GM23338 (cell line): Measurements from ENCODE around the gene PCBP3. TPM values are rescaled to one million over a fixed set of nuclear protein-coding genes. Genes with fewer than 3 reads are reported as not detected.

Source experiments
- ATAC-seq: fragments of 200-7000 bp; cut with Tn5 transposase; 3 replicates; pipeline ENCODE4 v1.9.1; 2020
- DNase-seq: peaks from one replicate; pipeline ENCODE4 v3.0.0-alpha.2; 2015; ENCODE audit warnings: low spot score
- H2AFZ ChIP-seq: fragments of 200-600 bp; sonication (generic); 2 replicates; pipeline ENCODE4 v1.8.0; 2016; ENCODE audit warnings: antibody characterized with exemption, mild to moderate bottlenecking, moderate library complexity
- H3F3A ChIP-seq: fragments of 200-600 bp; sonication (generic); replicated peaks from 2 replicates; pipeline ENCODE4 v1.8.0; 2017; ENCODE audit warnings: antibody characterized with exemption, mixed run types, low read depth
- H3K27ac ChIP-seq: fragments of 200-600 bp; sonication (generic); 2 replicates; pipeline ENCODE4 v1.6.1; 2016; ENCODE audit warnings: low read depth
- H3K27me3 ChIP-seq: fragments of 200-600 bp; sonication (generic); 2 replicates; pipeline ENCODE4 v1.8.0; 2016; ENCODE audit warnings: mild to moderate bottlenecking, mixed run types, moderate library complexity; ENCODE audit not compliant: insufficient read depth
- H3K36me3 ChIP-seq: fragments of 200-600 bp; sonication (generic); 2 replicates; pipeline ENCODE4 v1.8.0; 2016; ENCODE audit warnings: mild to moderate bottlenecking; ENCODE audit not compliant: insufficient read depth
- H3K4me1 ChIP-seq: fragments of 200-600 bp; sonication (generic); 2 replicates; pipeline ENCODE4 v1.8.0; 2016; ENCODE audit warnings: mild to moderate bottlenecking, moderate library complexity; ENCODE audit not compliant: insufficient read depth
- H3K4me2 ChIP-seq: fragments of 200-600 bp; sonication (generic); 2 replicates; pipeline ENCODE4 v1.7.1; 2017; ENCODE audit warnings: mixed run types
- H3K4me3 ChIP-seq: fragments of 200-600 bp; sonication (generic); 2 replicates; pipeline ENCODE4 v1.6.1; 2016; ENCODE audit warnings: mixed run types
- H3K79me2 ChIP-seq: fragments of 200-600 bp; sonication (generic); replicated peaks from 2 replicates; pipeline ENCODE4 v1.8.0; 2017; ENCODE audit warnings: mild to moderate bottlenecking; ENCODE audit not compliant: insufficient read depth
- H3K9me2 ChIP-seq: fragments of 200-600 bp; sonication (generic); 2 replicates; pipeline ENCODE4 v1.8.0; 2017; ENCODE audit not compliant: insufficient read depth
- H4K20me1 ChIP-seq: fragments of 200-600 bp; sonication (generic); replicated peaks from 2 replicates; pipeline ENCODE4 v1.8.0; 2017; ENCODE audit warnings: mild to moderate bottlenecking; ENCODE audit not compliant: insufficient read depth
- H3K27ac Mint-ChIP-seq: 2 replicates; pipeline ENCODE4 v1.8.0; 2020; ENCODE audit warnings: inconsistent platforms, mild to moderate bottlenecking, moderate library complexity, mixed read lengths
- H3K27me3 Mint-ChIP-seq: 3 replicates; pipeline ENCODE4 v1.8.0; 2022; ENCODE audit warnings: low read depth, mild to moderate bottlenecking, moderate library complexity, mixed read lengths, inconsistent platforms; ENCODE audit not compliant: insufficient read depth, poor library complexity
- H3K36me3 Mint-ChIP-seq: 3 replicates; pipeline ENCODE4 v1.8.0; 2021; ENCODE audit warnings: low read depth, mild to moderate bottlenecking, inconsistent platforms, moderate library complexity, mixed read lengths
- H3K4me1 Mint-ChIP-seq: 3 replicates; pipeline ENCODE4 v1.8.0; 2020; ENCODE audit warnings: mild to moderate bottlenecking, inconsistent platforms, mixed read lengths
- H3K4me3 Mint-ChIP-seq: 3 replicates; pipeline ENCODE4 v1.8.0; 2021; ENCODE audit warnings: moderate library complexity, mild to moderate bottlenecking, inconsistent platforms, mixed read lengths
- H3K9me3 Mint-ChIP-seq: 3 replicates; pipeline ENCODE4 v1.8.0; 2020; ENCODE audit warnings: moderate library complexity, mild to moderate bottlenecking, inconsistent platforms, mixed read lengths
- EZH2 ChIP-seq: fragments of 200-600 bp; sonication (generic); IDR thresholded peaks from one replicate; pipeline ENCODE4 v1.8.0; 2017; ENCODE audit warnings: antibody characterized with exemption, mild to moderate bottlenecking, low read depth; ENCODE audit not compliant: unreplicated experiment
- EZH2phosphoT487 ChIP-seq: fragments of 200-600 bp; sonication (generic); IDR thresholded peaks from one replicate; pipeline ENCODE4 v1.8.1; 2018; ENCODE audit warnings: antibody characterized with exemption; ENCODE audit not compliant: unreplicated experiment
- POLR2AphosphoS5 ChIP-seq: IDR thresholded peaks from 2 replicates; pipeline ENCODE4 v1.6.1; 2016; ENCODE audit warnings: antibody characterized with exemption, low read depth
- ZNF331 ChIP-seq: fragments of 250-450 bp; sonication (Bioruptor Pico); IDR thresholded peaks from 2 replicates; pipeline ENCODE4 v1.5.0; 2020; ENCODE audit warnings: low read depth, mild to moderate bottlenecking, moderate library complexity
- polyA plus RNA-seq: library from polyadenylated mRNA; unstranded; fragments of >200 nt; fragmentation: Nextera tagmentation; extraction: Ambion mirVana; gene quantifications from 2 replicates; pipeline ENCODE4 v1.2.1, GENCODE V29; 2016
- total RNA-seq: library from RNA; depleted of rRNA; stranded (reverse); fragments of >200 nt; shearing (Covaris generic); gene quantifications from 2 replicates; pipeline ENCODE4 v1.2.3, GENCODE V29; 2014
- TF ChIP-seq, protein P1 (sequence below): IDR thresholded peaks from 2 replicates; pipeline ENCODE4 v1.6.1; 2016; ENCODE audit warnings: antibody characterized with exemption
- TF ChIP-seq, protein P2 (sequence below): IDR thresholded peaks from one replicate; pipeline ENCODE4 v1.6.1; 2018; ENCODE audit warnings: antibody characterized with exemption; ENCODE audit not compliant: unreplicated experiment

The PCBP3 gene
- total and polyA plus RNA-seq, 2 experiments from 2014 or later: 7.1 to 9.1 TPM

DNA sequence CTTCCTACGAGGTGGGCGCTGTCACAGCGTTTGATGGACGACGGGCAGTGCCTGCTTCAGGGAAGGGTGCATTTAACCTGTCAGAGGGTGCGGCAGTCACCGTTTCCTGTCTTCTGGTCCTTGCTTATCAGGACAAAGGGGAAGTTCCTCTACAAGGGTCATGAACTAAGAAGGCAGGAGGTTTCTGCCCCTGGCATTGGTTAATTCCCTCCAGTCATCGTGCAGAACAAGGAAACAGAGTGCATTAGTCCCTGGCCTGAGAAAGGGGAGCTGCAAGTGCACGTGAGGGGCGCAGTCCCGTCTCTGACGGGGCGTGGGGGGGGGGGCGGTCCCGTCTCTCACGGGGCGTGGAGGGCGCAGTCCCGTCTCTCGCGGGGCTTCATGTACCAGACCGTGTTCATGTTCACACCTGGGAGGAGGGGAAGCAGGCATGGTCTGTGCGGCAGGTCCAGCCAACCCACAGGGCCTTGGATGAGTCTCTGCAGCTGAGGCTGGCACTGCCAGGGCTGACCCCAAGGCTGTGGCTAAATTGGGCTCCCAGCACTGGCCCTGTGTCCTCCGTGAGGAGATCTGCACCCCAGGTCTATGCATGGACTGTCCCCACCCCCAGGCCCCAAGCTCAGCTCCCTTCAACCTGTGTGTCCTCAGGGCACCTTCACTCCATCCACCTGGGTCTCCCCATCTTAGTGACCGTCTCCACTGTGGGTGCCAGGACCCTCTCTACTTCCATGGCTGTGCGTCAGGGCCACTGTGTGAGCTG lies 248.8 kb downstream of the PCBP3 start:
- Histone ChIP-seq H3F3A (no peaks in the 10 kb centered on the region), H3K4me1 (no peaks in the 10 kb centered on the region), H3K79me2 (no peaks in the 10 kb centered on the region), H3K4me3 (no peak overlapping the region), H3K27ac (no peak overlapping the region), H2AFZ (no peak overlapping the region), H3K27me3 (no peaks in the 10 kb centered on the region), H3K9me2 (no peaks in the 10 kb centered on the region), H3K36me3 (no peaks in the 10 kb centered on the region), H3K4me2 (no peak overlapping the region), H4K20me1 (no peaks in the 10 kb centered on the region)
- peaks cover 10% of the 10 kb centered on the region for H3K27me3 Mint-ChIP-seq
- no peaks in the 10 kb centered on the region; the same call in 2 of the 3 replicates for H3K36me3 Mint-ChIP-seq
- peaks cover 2% of the 10 kb centered on the region; the same call in 1 of the 3 replicates for H3K4me1 Mint-ChIP-seq
- TF ChIP-seq EZH2phosphoT487: no peak
- TF ChIP-seq, protein P1, sequence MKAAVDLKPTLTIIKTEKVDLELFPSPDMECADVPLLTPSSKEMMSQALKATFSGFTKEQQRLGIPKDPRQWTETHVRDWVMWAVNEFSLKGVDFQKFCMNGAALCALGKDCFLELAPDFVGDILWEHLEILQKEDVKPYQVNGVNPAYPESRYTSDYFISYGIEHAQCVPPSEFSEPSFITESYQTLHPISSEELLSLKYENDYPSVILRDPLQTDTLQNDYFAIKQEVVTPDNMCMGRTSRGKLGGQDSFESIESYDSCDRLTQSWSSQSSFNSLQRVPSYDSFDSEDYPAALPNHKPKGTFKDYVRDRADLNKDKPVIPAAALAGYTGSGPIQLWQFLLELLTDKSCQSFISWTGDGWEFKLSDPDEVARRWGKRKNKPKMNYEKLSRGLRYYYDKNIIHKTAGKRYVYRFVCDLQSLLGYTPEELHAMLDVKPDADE: no peak
- no peak for TF ChIP-seq POLR2AphosphoS5
- TF ChIP-seq, protein P2, sequence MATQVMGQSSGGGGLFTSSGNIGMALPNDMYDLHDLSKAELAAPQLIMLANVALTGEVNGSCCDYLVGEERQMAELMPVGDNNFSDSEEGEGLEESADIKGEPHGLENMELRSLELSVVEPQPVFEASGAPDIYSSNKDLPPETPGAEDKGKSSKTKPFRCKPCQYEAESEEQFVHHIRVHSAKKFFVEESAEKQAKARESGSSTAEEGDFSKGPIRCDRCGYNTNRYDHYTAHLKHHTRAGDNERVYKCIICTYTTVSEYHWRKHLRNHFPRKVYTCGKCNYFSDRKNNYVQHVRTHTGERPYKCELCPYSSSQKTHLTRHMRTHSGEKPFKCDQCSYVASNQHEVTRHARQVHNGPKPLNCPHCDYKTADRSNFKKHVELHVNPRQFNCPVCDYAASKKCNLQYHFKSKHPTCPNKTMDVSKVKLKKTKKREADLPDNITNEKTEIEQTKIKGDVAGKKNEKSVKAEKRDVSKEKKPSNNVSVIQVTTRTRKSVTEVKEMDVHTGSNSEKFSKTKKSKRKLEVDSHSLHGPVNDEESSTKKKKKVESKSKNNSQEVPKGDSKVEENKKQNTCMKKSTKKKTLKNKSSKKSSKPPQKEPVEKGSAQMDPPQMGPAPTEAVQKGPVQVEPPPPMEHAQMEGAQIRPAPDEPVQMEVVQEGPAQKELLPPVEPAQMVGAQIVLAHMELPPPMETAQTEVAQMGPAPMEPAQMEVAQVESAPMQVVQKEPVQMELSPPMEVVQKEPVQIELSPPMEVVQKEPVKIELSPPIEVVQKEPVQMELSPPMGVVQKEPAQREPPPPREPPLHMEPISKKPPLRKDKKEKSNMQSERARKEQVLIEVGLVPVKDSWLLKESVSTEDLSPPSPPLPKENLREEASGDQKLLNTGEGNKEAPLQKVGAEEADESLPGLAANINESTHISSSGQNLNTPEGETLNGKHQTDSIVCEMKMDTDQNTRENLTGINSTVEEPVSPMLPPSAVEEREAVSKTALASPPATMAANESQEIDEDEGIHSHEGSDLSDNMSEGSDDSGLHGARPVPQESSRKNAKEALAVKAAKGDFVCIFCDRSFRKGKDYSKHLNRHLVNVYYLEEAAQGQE: no peak
- no peak for TF ChIP-seq EZH2
- H3K4me3 Mint-ChIP-seq: no peak overlapping the region
- no peak for ATAC-seq
- no peak overlapping the region for H3K27ac Mint-ChIP-seq
- no peak for DNase-seq
- H3K9me3 Mint-ChIP-seq: no peaks in the 10 kb centered on the region

DNA sequence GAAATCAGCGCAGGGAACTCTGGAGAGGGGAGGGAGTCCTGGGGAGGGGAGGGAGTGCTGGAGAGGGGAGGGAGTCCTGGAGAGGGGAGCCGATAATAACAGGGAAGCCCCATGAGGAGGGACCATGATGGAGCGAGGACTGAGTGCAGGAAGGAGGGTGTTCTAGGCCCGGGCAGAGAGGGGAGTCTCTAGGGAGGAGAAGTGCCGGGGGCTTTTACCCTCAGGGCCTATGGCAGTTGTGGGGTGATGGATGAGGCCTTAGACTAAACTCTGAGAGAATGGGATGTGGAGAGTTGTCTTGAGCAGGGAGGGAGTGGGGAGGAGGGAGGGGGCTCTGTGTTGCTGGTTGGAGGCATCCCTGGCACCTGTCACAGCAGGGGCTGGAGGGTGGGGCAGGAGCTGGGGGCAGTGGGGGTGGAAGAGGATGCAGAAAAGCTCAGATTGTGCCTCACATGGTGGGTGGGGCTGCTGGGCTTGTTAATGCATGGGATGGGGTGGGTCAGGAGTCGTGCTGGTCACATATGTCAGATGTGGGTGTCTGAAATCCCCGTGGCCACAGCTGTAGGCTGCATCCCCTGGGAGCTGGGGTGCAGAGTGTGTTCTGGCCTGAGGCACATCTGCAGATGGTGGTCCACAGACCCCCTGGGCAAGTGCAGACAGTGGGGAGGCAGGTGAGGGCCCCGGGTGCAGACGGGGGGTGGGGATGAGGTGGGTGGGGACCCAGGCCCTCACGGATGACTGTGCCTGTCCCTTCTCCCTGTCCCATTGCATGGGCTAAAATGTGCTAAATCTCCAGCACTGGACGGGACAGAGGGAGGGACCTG lies 249.6 kb downstream of the PCBP3 start:
- DNase-seq (no peak), ATAC-seq (no peak)
- Histone ChIP-seq H3K4me2 (no peak overlapping the region), H3K36me3 (no peaks in the 10 kb centered on the region), H3K9me2 (no peaks in the 10 kb centered on the region), H4K20me1 (no peaks in the 10 kb centered on the region), H3K79me2 (no peaks in the 10 kb centered on the region), H3K4me1 (no peaks in the 10 kb centered on the region), H2AFZ (no peak overlapping the region), H3K27me3 (no peaks in the 10 kb centered on the region), H3K4me3 (no peak overlapping the region), H3K27ac (no peak overlapping the region), H3F3A (no peaks in the 10 kb centered on the region)
- Mint-ChIP-seq H3K36me3 (no peaks in the 10 kb centered on the region; the same call in 2 of the 3 replicates), H3K9me3 (no peaks in the 10 kb centered on the region; the same call in 2 of the 3 replicates), H3K27me3 (peaks cover 10% of the 10 kb centered on the region), H3K4me3 (no peak overlapping the region), H3K4me1 (peaks cover 2% of the 10 kb centered on the region; the same call in 1 of the 3 replicates), H3K27ac (no peak overlapping the region)
- TF ChIP-seq ZNF331: no peak
- TF ChIP-seq, protein P1: no peak
